Measurements from ENCODE around the gene ORC3.

DNA sequence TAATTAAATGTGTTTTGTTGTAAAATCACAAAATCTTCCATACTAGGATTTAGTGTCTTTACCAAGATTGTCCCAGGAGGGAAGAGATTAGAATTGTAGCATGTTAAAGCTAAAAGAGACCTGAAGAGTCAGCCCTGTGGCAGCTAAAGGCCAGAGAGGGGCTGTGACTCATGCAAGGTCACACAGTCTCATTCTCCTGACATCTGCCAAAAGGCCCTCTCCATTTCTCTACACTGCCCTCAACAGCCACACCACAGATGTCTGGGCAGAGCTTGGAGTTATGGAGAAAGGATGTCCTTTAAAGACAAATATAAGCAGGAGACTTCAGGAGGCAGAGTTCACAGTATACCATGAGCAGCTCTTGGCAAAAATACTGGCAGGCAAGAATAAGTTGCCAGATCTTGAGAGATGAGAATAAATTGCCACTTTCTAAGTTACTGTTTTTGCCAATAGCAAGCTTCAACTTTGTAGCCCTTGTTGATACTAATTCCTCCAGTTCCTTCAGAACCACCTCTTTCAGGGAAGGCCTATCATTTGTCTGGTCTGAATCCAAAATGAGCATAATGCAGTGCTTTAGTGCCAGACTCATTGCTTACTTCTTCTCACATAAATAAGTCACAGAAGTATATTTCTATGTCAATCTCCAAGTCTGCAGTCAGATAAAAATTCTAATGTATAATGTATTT, 70.4 kb downstream of the ORC3 start:
- TF ChIP-seq POLR2A (IDR thresholded peaks at IDR 0.05) = no peak
- TF ChIP-seq, protein P1, sequence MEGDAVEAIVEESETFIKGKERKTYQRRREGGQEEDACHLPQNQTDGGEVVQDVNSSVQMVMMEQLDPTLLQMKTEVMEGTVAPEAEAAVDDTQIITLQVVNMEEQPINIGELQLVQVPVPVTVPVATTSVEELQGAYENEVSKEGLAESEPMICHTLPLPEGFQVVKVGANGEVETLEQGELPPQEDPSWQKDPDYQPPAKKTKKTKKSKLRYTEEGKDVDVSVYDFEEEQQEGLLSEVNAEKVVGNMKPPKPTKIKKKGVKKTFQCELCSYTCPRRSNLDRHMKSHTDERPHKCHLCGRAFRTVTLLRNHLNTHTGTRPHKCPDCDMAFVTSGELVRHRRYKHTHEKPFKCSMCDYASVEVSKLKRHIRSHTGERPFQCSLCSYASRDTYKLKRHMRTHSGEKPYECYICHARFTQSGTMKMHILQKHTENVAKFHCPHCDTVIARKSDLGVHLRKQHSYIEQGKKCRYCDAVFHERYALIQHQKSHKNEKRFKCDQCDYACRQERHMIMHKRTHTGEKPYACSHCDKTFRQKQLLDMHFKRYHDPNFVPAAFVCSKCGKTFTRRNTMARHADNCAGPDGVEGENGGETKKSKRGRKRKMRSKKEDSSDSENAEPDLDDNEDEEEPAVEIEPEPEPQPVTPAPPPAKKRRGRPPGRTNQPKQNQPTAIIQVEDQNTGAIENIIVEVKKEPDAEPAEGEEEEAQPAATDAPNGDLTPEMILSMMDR (IDR thresholded peaks at IDR 0.05) = no peak

All from body of pancreas (tissue), 4 donors.